Caco-2 (cell line): ENCODE measurements around the gene IQSEC2. TPM values are rescaled to one million over a fixed set of nuclear protein-coding genes. Genes with fewer than 3 reads are reported as not detected.

Experiments used
- BruUV-seq: library from RNA; stranded (reverse); fragments of 400-500 nt; replicated peaks from 2 replicates; lab custom pipeline; 2021; lab: Mats Ljungman, UMichigan
- CTCF ChIA-PET: fragments of 300-600 bp; sonication (Branson Sonifier 250); formaldehyde crosslinking; loops from one replicate; lab custom pipeline; 2022; ENCODE audit warnings: antibody characterized with exemption; lab: Charles Lee
- POLR2A ChIA-PET: fragments of 300-600 bp; sonication (Branson Sonifier 250); formaldehyde crosslinking; loops from one replicate; lab custom pipeline; 2022; ENCODE audit warnings: antibody characterized with exemption; lab: Charles Lee
- DNase-seq, 2 experiments: peaks; one replicate each; pipeline versions ENCODE4 v3.0.0 to v3.0.0-alpha.2; 2020 to 2022
- H3K27me3 ChIP-seq: replicated peaks from 2 replicates; pipeline ENCODE4 v1.6.0; 2011; ENCODE audit warnings: low read length; ENCODE audit not compliant: control insufficient read depth, insufficient read depth
- H3K36me3 ChIP-seq: 2 replicates; pipeline ENCODE4 v1.5.1; 2011; ENCODE audit warnings: low read length; ENCODE audit not compliant: control insufficient read depth, insufficient read depth
- H3K4me1 ChIP-seq: fragments of 250-450 bp; sonication (Bioruptor Pico); 2 replicates; pipeline ENCODE4 v1.5.1; 2020; ENCODE audit warnings: mild to moderate bottlenecking
- H3K4me3 ChIP-seq: 2 replicates; pipeline ENCODE4 v1.5.1; 2011; ENCODE audit warnings: low read depth, mild to moderate bottlenecking, control low read depth, low read length
- H3K9me3 ChIP-seq: fragments of 250-450 bp; sonication (Bioruptor Pico); 2 replicates; pipeline ENCODE4 v1.5.1; 2020; ENCODE audit warnings: mild to moderate bottlenecking, moderate library complexity
- H3K27ac Mint-ChIP-seq: one replicate; pipeline ENCODE4 v1.8.0; 2022; ENCODE audit warnings: mixed read lengths; ENCODE audit not compliant: unreplicated experiment
- H3K27me3 Mint-ChIP-seq: one replicate; pipeline ENCODE4 v1.8.0; 2022; ENCODE audit warnings: mixed read lengths; ENCODE audit not compliant: insufficient read depth, unreplicated experiment
- H3K36me3 Mint-ChIP-seq: one replicate; pipeline ENCODE4 v1.8.0; 2022; ENCODE audit warnings: mild to moderate bottlenecking, mixed read lengths; ENCODE audit not compliant: insufficient read depth, unreplicated experiment
- H3K4me1 Mint-ChIP-seq: one replicate; pipeline ENCODE4 v1.8.0; 2022; ENCODE audit warnings: low read depth, mixed read lengths; ENCODE audit not compliant: unreplicated experiment
- H3K4me3 Mint-ChIP-seq: one replicate; pipeline ENCODE4 v1.8.0; 2022; ENCODE audit warnings: mild to moderate bottlenecking, moderate library complexity, mixed read lengths; ENCODE audit not compliant: unreplicated experiment
- H3K9me3 Mint-ChIP-seq: one replicate; pipeline ENCODE4 v1.8.0; 2022; ENCODE audit warnings: mixed read lengths; ENCODE audit not compliant: unreplicated experiment
- intact Hi-C: fragments of 100-400 bp; cut with micrococcal nuclease; formaldehyde crosslinking; loops from one replicate; pipeline ENCODE4 v1.10.0; 2022; ENCODE audit not compliant: unreplicated experiment
- total RNA-seq: library from RNA; stranded (reverse); gene quantifications from 2 replicates; pipeline ENCODE4 v1.2.3, GENCODE V29; 2022
- TF ChIP-seq, protein P1 (sequence below), 2 experiments: fragments of 200-600 bp in 1 of 2; IDR thresholded peaks; 1 replicate in 1 of 2; 2 replicates in 1 of 2; pipeline versions ENCODE4 v1.5.1 to v1.8.0; 2011 to 2022; ENCODE audit warnings: antibody characterized with exemption in 1 of 2, control low read depth in 1 of 2, inconsistent platforms in 1 of 2, low read depth in 1 of 2, low read length in 1 of 2, mild to moderate bottlenecking in 1 of 2, moderate library complexity in 1 of 2; ENCODE audit not compliant: insufficient read depth in 1 of 2, severe bottlenecking in 1 of 2, unreplicated experiment in 1 of 2

IQSEC2 gene
- total RNA-seq, 1 experiment from 2014 or later = 1.8 TPM

DNA sequence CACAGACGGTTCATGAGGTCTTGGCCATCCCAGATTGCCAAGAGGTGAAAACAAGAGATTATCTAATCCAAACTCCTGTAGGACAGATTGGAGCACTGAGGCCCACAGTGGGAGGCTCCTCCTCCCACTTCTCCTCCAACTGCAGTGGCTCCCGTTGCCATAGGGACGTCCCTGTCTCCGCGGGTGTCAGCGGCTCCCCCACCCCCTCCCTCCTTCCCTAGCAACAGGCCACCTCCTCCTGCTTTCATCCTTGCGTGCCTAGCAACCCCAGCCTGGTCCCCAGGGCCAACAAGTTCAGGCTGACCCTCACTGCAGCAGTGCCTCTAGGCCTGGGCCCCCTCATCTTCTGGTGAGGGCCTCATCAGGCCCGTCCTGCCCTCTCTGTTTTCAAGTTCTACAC is 6.8 kb upstream of the IQSEC2 start:
- BruUV-seq = no TSS peak
- ChIA-PET POLR2A (interaction anchor here (0.5 kb wide), 1 partner anchor 218 kb away, joined by 5 read pairs; no protein-coding TSS in a partner anchor), CTCF (no interaction called here)
- Histone ChIP-seq H3K9me3 (no peaks in the 10 kb centered on the region), H3K4me1 (no peaks in the 10 kb centered on the region), H3K36me3 (no peaks in the 10 kb centered on the region), H3K27me3 (no peaks in the 10 kb centered on the region), H3K4me3 (no peak overlapping the region)
- DNase-seq = no peak
- intact Hi-C loops = no loop called here
- Mint-ChIP-seq H3K4me1 (no peaks in the 10 kb centered on the region), H3K9me3 (no peaks in the 10 kb centered on the region), H3K27me3 (no peaks in the 10 kb centered on the region), H3K4me3 (no peak overlapping the region), H3K27ac (no peak overlapping the region), H3K36me3 (no peaks in the 10 kb centered on the region)
- TF ChIP-seq, protein P1, sequence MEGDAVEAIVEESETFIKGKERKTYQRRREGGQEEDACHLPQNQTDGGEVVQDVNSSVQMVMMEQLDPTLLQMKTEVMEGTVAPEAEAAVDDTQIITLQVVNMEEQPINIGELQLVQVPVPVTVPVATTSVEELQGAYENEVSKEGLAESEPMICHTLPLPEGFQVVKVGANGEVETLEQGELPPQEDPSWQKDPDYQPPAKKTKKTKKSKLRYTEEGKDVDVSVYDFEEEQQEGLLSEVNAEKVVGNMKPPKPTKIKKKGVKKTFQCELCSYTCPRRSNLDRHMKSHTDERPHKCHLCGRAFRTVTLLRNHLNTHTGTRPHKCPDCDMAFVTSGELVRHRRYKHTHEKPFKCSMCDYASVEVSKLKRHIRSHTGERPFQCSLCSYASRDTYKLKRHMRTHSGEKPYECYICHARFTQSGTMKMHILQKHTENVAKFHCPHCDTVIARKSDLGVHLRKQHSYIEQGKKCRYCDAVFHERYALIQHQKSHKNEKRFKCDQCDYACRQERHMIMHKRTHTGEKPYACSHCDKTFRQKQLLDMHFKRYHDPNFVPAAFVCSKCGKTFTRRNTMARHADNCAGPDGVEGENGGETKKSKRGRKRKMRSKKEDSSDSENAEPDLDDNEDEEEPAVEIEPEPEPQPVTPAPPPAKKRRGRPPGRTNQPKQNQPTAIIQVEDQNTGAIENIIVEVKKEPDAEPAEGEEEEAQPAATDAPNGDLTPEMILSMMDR (IDR thresholded peaks at IDR 0.05; ENCODE audit: insufficient read depth in 1 of 2, low read depth in 1 of 2, low read length in 1 of 2, severe bottlenecking in 1 of 2, unreplicated experiment in 1 of 2) = no peak

DNA sequence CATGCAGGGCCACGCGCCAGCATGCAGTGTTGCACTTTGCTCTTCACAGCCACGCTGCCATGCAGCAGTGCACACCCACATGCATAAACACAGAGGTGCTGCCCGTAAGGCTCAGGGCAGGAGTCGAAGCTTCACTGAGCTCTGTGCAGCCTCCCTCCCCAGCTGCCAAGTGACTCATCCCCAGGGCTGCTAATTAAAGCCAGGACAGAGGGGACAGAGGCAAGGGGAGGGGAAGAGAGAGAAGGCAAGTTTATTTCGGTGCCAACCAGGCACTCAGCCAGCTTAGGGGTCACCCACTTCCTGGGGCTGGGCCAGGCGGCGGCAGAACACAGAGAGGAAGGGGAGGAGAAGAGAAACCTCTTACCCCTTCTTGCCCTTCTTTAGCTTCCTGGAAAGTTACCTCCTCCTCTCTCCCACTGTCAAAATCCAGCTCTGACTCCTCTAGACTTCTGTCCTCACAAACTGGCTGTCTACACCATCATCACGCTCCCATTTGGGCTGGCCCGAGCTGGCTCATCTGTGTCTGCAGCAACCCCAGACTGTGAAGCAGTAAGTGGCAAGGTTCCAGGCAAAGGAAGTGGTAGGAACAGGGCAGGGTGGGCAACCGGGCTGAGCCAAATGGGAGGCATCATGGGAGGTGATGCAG is 6.2 kb upstream of the IQSEC2 start:
- Histone ChIP-seq H3K4me1 (no peaks in the 10 kb centered on the region), H3K9me3 (no peaks in the 10 kb centered on the region), H3K4me3 (no peak overlapping the region), H3K36me3 (no peaks in the 10 kb centered on the region), H3K27me3 (no peaks in the 10 kb centered on the region)
- intact Hi-C loops = no loop called here
- Mint-ChIP-seq H3K27me3 (no peaks in the 10 kb centered on the region), H3K36me3 (no peaks in the 10 kb centered on the region), H3K27ac (no peak overlapping the region), H3K9me3 (no peaks in the 10 kb centered on the region), H3K4me3 (no peak overlapping the region), H3K4me1 (no peaks in the 10 kb centered on the region)
- CTCF ChIA-PET = no interaction called here
- POLR2A ChIA-PET = interaction anchor here (0.6 kb wide), 1 partner anchor 642 kb away, joined by 3 read pairs; no protein-coding TSS in a partner anchor
- no TSS peak for BruUV-seq
- DNase-seq = no peak
- TF ChIP-seq, protein P1 (IDR thresholded peaks at IDR 0.05; ENCODE audit: insufficient read depth in 1 of 2, low read depth in 1 of 2, low read length in 1 of 2, severe bottlenecking in 1 of 2, unreplicated experiment in 1 of 2) = no peak

DNA sequence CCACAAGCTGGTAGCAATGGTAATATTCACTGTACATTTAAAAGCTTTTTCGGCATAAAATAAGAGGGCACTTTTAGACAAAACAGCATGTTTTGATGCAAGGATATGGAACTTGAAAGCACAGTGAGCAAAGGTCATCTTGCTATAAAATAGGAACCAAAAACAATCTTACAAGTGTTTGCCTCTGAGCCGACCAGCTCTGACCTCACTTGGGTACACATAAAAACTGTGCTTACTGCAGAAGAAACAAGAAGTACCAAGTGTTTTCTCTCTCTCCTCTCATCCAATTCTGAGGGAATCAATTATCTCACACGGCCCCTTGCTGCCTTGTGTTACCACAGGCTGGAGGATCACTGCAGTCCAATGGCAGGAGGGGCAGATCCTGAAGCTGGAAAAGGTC is 4.8 kb upstream of the IQSEC2 start:
- Histone ChIP-seq H3K4me1 (peaks cover 5% of the 10 kb centered on the region; the same call in 1 of the 2 replicates), H3K9me3 (no peaks in the 10 kb centered on the region), H3K4me3 (no peak overlapping the region), H3K36me3 (no peaks in the 10 kb centered on the region), H3K27me3 (no peaks in the 10 kb centered on the region)
- POLR2A ChIA-PET = no interaction called here
- intact Hi-C loops = no loop called here
- Mint-ChIP-seq H3K27me3 (no peaks in the 10 kb centered on the region), H3K27ac (no peak overlapping the region), H3K4me1 (no peaks in the 10 kb centered on the region), H3K9me3 (no peaks in the 10 kb centered on the region), H3K4me3 (no peak overlapping the region), H3K36me3 (no peaks in the 10 kb centered on the region)
- CTCF ChIA-PET = no interaction called here
- TF ChIP-seq, protein P1 (IDR thresholded peaks at IDR 0.05; ENCODE audit: insufficient read depth in 1 of 2, low read depth in 1 of 2, low read length in 1 of 2, severe bottlenecking in 1 of 2, unreplicated experiment in 1 of 2) = no peak
- BruUV-seq = no TSS peak
- DNase-seq = no peak
